ENCODE measurements around the gene GET4. TPM values are rescaled to one million over a fixed set of nuclear protein-coding genes. Genes with fewer than 3 reads are reported as not detected.
A peak's percentile ranks its signal among the peaks of the same experiment; 100 is the strongest.
"Not testable (repeated sequence)": the region's sequence is repeated elsewhere in the genome, so short reads cannot be mapped to it uniquely, and the experiment has no call there.

The GET4 gene
- total RNA-seq, 1 experiment from 2014 or later, result 36.1 TPM

- Histone ChIP-seq H3K27me3 (replicated peaks) (no peaks in the 10 kb centered on the region), H3K27ac (no peak overlapping the region)
These were observed 22.7 kb downstream of the GET4 start for GRCh38 chr7:898855-899681.

GRCh38 chr7:899806-900205 lies 23.5 kb downstream of the GET4 start:
- H3K27me3 ChIP-seq (replicated peaks), result no peaks in the 10 kb centered on the region

More at GRCh38 chr7:898855-899681, 22.7 kb downstream of the GET4 start:
- Histone ChIP-seq H3K9me3 (replicated peaks) (no peaks in the 10 kb centered on the region), H3K4me3 (no peak overlapping the region), H3K4me1 (replicated peaks) (peaks cover 9% of the 10 kb centered on the region), H3K36me3 (peaks cover 25% of the 10 kb centered on the region)
- no peak for DNase-seq (ENCODE audit: low read depth in 1 of 2, low spot score in 2 of 2)

GRCh38 chr7:900331-901040 lies 24.1 kb downstream of the GET4 start:
- Histone ChIP-seq H3K36me3 (peaks cover 22% of the 10 kb centered on the region), H3K4me3 (no peak overlapping the region), H3K9me3 (replicated peaks) (no peaks in the 10 kb centered on the region), H3K27me3 (replicated peaks) (no peaks in the 10 kb centered on the region), H3K4me1 (replicated peaks) (peaks cover 20% of the 10 kb centered on the region), H3K27ac (no peak overlapping the region)
- no peak for DNase-seq (ENCODE audit: low read depth in 1 of 2, low spot score in 2 of 2)

More at GRCh38 chr7:899806-900205, 23.5 kb downstream of the GET4 start:
- peaks cover 25% of the 10 kb centered on the region for H3K36me3 ChIP-seq
- H3K4me3 ChIP-seq, result no peak overlapping the region
- peaks cover 17% of the 10 kb centered on the region for H3K4me1 ChIP-seq (replicated peaks)
- H3K27ac ChIP-seq, result no peak overlapping the region
- DNase-seq (ENCODE audit: low read depth in 1 of 2, low spot score in 2 of 2), result no peak
- H3K9me3 ChIP-seq (replicated peaks), result no peaks in the 10 kb centered on the region

GRCh38 chr7:901041-901387 lies 24.7 kb downstream of the GET4 start:
- no peak for DNase-seq (ENCODE audit: low read depth in 1 of 2, low spot score in 2 of 2)
- Histone ChIP-seq H3K4me3 (no peak overlapping the region), H3K9me3 (replicated peaks) (no peaks in the 10 kb centered on the region), H3K4me1 (replicated peaks) (peaks cover 20% of the 10 kb centered on the region), H3K27ac (no peak overlapping the region), H3K36me3 (peaks cover 16% of the 10 kb centered on the region), H3K27me3 (replicated peaks) (no peaks in the 10 kb centered on the region)

- no peaks in the 10 kb centered on the region for H3K9me3 ChIP-seq (replicated peaks)
These were observed 25.2 kb downstream of the GET4 start for GRCh38 chr7:901388-902154.

GRCh38 chr7:902996-903395 lies 26.6 kb downstream of the GET4 start:
- no peak overlapping the region for H3K27ac ChIP-seq
- H3K27me3 ChIP-seq (replicated peaks), result no peaks in the 10 kb centered on the region
- H3K4me3 ChIP-seq, result no peak overlapping the region
- peaks cover 20% of the 10 kb centered on the region for H3K4me1 ChIP-seq (replicated peaks)
- H3K36me3 ChIP-seq, result peaks cover 4% of the 10 kb centered on the region
- no peak for DNase-seq (ENCODE audit: low read depth in 1 of 2, low spot score in 2 of 2)
- no peaks in the 10 kb centered on the region for H3K9me3 ChIP-seq (replicated peaks)

More at GRCh38 chr7:901388-902154, 25.2 kb downstream of the GET4 start:
- Histone ChIP-seq H3K27ac (no peak overlapping the region), H3K4me1 (replicated peaks) (peaks cover 20% of the 10 kb centered on the region), H3K36me3 (peaks cover 12% of the 10 kb centered on the region), H3K4me3 (no peak overlapping the region), H3K27me3 (replicated peaks) (no peaks in the 10 kb centered on the region)
- peak; percentile 38 to 93 for DNase-seq (ENCODE audit: low read depth in 1 of 2, low spot score in 2 of 2)

- H3K9me3 ChIP-seq (replicated peaks), result no peaks in the 10 kb centered on the region
- H3K36me3 ChIP-seq, result no peaks in the 10 kb centered on the region
- DNase-seq (ENCODE audit: low read depth in 1 of 2, low spot score in 2 of 2), result no peak
- H3K4me3 ChIP-seq, result peak overlapping the region; percentile 7
- 0 out of 2 replicates have a peak overlapping the region, but pooled peaks have one; percentile 4 for H3K27ac ChIP-seq
- H3K4me1 ChIP-seq (replicated peaks), result peaks cover 26% of the 10 kb centered on the region
- H3K27me3 ChIP-seq (replicated peaks), result no peaks in the 10 kb centered on the region
These were observed 27.8 kb downstream of the GET4 start for GRCh38 chr7:903921-904755.

- H3K36me3 ChIP-seq, result no peaks in the 10 kb centered on the region
- H3K4me3 ChIP-seq, result peak overlapping the region; percentile 7
- H3K4me1 ChIP-seq (replicated peaks), result peaks cover 32% of the 10 kb centered on the region
- no peaks in the 10 kb centered on the region for H3K27me3 ChIP-seq (replicated peaks)
- 0 out of 2 replicates have a peak overlapping the region, but pooled peaks have one; percentile 4 for H3K27ac ChIP-seq
- DNase-seq (ENCODE audit: low read depth in 1 of 2, low spot score in 2 of 2), result peak; percentile 65 to 80
- no peaks in the 10 kb centered on the region; the same call in 1 of the 2 replicates for H3K9me3 ChIP-seq (replicated peaks)
These were observed 28.5 kb downstream of the GET4 start for GRCh38 chr7:904847-905246.

- Histone ChIP-seq H3K27ac (no peak overlapping the region), H3K27me3 (replicated peaks) (no peaks in the 10 kb centered on the region), H3K4me3 (no peak overlapping the region), H3K9me3 (replicated peaks) (no peaks in the 10 kb centered on the region; the same call in 1 of the 2 replicates), H3K4me1 (replicated peaks) (peaks cover 27% of the 10 kb centered on the region), H3K36me3 (no peaks in the 10 kb centered on the region)
- no peak for DNase-seq (ENCODE audit: low read depth in 1 of 2, low spot score in 2 of 2)
These were observed 30.4 kb downstream of the GET4 start for GRCh38 chr7:906776-907157.

- no peaks in the 10 kb centered on the region for H3K36me3 ChIP-seq
- H3K27me3 ChIP-seq (replicated peaks), result no peaks in the 10 kb centered on the region
- DNase-seq (ENCODE audit: low read depth in 1 of 2, low spot score in 2 of 2), result no peak
- no peak overlapping the region for H3K4me3 ChIP-seq
- no peaks in the 10 kb centered on the region; the same call in 1 of the 2 replicates for H3K9me3 ChIP-seq (replicated peaks)
- no peak overlapping the region for H3K27ac ChIP-seq
- H3K4me1 ChIP-seq (replicated peaks), result peaks cover 24% of the 10 kb centered on the region
These were observed 31.0 kb downstream of the GET4 start for GRCh38 chr7:907158-907980.

GRCh38 chr7:908159-908581 lies 31.8 kb downstream of the GET4 start:
- no peak for DNase-seq (ENCODE audit: low read depth in 1 of 2, low spot score in 2 of 2)
- Histone ChIP-seq H3K27ac (no peak overlapping the region), H3K9me3 (replicated peaks) (no peaks in the 10 kb centered on the region; the same call in 1 of the 2 replicates), H3K4me1 (replicated peaks) (peaks cover 24% of the 10 kb centered on the region), H3K36me3 (no peaks in the 10 kb centered on the region), H3K27me3 (replicated peaks) (no peaks in the 10 kb centered on the region), H3K4me3 (no peak overlapping the region)

- DNase-seq (ENCODE audit: low read depth in 1 of 2, low spot score in 2 of 2), result peak; percentile 39 to 70
- H3K36me3 ChIP-seq; H3K9me3 ChIP-seq (replicated peaks); H3K4me3 ChIP-seq; H3K27me3 ChIP-seq (replicated peaks): not testable (repeated sequence)
- Histone ChIP-seq H3K4me1 (replicated peaks) (peaks cover 28% of the 10 kb centered on the region), H3K27ac (peak overlapping the region; percentile 32; the same call in 1 of the 2 replicates)
These were observed 32.4 kb downstream of the GET4 start for GRCh38 chr7:908591-909357.

All from SJSA1 (cell line).